ENCODE measurements around the gene SYTL3. TPM values are rescaled to one million over a fixed set of nuclear protein-coding genes. Genes with fewer than 3 reads are reported as not detected.

SYTL3 gene
- total and polyA plus RNA-seq, 2 experiments from 2014 or later = 0.07 TPM; not detected in 1

DNA sequence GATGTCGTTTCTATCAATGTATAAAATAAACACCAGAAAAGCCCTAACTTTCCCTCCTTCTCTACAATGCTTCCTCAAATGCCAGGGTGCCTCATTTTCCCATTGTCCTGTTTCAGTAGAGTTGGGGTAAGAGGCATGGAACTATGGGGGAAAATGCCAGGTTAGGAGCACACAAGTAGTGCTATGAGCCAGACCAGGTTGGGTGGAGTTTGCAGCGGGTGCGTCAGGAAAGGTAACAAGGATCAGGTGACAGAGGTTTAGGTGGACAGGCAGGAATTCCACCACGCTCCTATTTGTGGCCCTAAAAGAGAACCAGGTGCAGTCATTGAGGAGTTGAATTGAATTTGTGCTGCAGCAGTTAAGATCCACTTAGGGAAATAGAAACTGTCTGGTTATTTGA, 36.5 kb downstream of the SYTL3 start:
- peaks cover 12% of the 10 kb centered on the region for H3K4me1 Mint-ChIP-seq
- TF ChIP-seq JUNB (IDR thresholded peaks at IDR 0.05; ENCODE audit: unreplicated experiment) (no peak), NANOG (IDR thresholded peaks at IDR 0.05; ENCODE audit: borderline replicate concordance) (no peak), EZH2 (IDR thresholded peaks at IDR 0.05; ENCODE audit: low read depth, unreplicated experiment) (no peak), POLR2AphosphoS5 (IDR thresholded peaks at IDR 0.05; ENCODE audit: low read depth) (no peak), ZNF114 (CRISPR knock-in tag; IDR thresholded peaks at IDR 0.05) (no peak)
- TF ChIP-seq, protein P1, sequence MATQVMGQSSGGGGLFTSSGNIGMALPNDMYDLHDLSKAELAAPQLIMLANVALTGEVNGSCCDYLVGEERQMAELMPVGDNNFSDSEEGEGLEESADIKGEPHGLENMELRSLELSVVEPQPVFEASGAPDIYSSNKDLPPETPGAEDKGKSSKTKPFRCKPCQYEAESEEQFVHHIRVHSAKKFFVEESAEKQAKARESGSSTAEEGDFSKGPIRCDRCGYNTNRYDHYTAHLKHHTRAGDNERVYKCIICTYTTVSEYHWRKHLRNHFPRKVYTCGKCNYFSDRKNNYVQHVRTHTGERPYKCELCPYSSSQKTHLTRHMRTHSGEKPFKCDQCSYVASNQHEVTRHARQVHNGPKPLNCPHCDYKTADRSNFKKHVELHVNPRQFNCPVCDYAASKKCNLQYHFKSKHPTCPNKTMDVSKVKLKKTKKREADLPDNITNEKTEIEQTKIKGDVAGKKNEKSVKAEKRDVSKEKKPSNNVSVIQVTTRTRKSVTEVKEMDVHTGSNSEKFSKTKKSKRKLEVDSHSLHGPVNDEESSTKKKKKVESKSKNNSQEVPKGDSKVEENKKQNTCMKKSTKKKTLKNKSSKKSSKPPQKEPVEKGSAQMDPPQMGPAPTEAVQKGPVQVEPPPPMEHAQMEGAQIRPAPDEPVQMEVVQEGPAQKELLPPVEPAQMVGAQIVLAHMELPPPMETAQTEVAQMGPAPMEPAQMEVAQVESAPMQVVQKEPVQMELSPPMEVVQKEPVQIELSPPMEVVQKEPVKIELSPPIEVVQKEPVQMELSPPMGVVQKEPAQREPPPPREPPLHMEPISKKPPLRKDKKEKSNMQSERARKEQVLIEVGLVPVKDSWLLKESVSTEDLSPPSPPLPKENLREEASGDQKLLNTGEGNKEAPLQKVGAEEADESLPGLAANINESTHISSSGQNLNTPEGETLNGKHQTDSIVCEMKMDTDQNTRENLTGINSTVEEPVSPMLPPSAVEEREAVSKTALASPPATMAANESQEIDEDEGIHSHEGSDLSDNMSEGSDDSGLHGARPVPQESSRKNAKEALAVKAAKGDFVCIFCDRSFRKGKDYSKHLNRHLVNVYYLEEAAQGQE (IDR thresholded peaks at IDR 0.05; ENCODE audit: unreplicated experiment) = no peak
- TF ChIP-seq, protein P2, sequence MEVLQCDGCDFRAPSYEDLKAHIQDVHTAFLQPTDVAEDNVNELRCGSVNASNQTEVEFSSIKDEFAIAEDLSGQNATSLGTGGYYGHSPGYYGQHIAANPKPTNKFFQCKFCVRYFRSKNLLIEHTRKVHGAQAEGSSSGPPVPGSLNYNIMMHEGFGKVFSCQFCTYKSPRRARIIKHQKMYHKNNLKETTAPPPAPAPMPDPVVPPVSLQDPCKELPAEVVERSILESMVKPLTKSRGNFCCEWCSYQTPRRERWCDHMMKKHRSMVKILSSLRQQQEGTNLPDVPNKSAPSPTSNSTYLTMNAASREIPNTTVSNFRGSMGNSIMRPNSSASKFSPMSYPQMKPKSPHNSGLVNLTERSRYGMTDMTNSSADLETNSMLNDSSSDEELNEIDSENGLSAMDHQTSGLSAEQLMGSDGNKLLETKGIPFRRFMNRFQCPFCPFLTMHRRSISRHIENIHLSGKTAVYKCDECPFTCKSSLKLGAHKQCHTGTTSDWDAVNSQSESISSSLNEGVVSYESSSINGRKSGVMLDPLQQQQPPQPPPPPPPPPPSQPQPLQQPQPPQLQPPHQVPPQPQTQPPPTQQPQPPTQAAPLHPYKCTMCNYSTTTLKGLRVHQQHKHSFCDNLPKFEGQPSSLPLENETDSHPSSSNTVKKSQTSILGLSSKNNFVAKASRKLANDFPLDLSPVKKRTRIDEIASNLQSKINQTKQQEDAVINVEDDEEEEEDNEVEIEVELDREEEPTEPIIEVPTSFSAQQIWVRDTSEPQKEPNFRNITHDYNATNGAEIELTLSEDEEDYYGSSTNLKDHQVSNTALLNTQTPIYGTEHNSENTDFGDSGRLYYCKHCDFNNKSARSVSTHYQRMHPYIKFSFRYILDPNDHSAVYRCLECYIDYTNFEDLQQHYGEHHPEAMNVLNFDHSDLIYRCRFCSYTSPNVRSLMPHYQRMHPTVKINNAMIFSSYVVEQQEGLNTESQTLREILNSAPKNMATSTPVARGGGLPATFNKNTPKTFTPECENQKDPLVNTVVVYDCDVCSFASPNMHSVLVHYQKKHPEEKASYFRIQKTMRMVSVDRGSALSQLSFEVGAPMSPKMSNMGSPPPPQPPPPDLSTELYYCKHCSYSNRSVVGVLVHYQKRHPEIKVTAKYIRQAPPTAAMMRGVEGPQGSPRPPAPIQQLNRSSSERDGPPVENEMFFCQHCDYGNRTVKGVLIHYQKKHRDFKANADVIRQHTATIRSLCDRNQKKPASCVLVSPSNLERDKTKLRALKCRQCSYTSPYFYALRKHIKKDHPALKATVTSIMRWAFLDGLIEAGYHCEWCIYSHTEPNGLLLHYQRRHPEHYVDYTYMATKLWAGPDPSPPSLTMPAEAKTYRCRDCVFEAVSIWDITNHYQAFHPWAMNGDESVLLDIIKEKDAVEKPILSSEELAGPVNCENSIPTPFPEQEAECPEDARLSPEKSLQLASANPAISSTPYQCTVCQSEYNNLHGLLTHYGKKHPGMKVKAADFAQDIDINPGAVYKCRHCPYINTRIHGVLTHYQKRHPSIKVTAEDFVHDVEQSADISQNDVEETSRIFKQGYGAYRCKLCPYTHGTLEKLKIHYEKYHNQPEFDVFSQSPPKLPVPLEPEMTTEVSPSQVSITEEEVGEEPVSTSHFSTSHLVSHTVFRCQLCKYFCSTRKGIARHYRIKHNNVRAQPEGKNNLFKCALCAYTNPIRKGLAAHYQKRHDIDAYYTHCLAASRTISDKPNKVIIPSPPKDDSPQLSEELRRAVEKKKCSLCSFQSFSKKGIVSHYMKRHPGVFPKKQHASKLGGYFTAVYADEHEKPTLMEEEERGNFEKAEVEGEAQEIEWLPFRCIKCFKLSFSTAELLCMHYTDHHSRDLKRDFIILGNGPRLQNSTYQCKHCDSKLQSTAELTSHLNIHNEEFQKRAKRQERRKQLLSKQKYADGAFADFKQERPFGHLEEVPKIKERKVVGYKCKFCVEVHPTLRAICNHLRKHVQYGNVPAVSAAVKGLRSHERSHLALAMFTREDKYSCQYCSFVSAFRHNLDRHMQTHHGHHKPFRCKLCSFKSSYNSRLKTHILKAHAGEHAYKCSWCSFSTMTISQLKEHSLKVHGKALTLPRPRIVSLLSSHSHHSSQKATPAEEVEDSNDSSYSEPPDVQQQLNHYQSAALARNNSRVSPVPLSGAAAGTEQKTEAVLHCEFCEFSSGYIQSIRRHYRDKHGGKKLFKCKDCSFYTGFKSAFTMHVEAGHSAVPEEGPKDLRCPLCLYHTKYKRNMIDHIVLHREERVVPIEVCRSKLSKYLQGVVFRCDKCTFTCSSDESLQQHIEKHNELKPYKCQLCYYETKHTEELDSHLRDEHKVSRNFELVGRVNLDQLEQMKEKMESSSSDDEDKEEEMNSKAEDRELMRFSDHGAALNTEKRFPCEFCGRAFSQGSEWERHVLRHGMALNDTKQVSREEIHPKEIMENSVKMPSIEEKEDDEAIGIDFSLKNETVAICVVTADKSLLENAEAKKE (CRISPR knock-in tag; IDR thresholded peaks at IDR 0.05) = no peak
- TF ChIP-seq, protein P3, sequence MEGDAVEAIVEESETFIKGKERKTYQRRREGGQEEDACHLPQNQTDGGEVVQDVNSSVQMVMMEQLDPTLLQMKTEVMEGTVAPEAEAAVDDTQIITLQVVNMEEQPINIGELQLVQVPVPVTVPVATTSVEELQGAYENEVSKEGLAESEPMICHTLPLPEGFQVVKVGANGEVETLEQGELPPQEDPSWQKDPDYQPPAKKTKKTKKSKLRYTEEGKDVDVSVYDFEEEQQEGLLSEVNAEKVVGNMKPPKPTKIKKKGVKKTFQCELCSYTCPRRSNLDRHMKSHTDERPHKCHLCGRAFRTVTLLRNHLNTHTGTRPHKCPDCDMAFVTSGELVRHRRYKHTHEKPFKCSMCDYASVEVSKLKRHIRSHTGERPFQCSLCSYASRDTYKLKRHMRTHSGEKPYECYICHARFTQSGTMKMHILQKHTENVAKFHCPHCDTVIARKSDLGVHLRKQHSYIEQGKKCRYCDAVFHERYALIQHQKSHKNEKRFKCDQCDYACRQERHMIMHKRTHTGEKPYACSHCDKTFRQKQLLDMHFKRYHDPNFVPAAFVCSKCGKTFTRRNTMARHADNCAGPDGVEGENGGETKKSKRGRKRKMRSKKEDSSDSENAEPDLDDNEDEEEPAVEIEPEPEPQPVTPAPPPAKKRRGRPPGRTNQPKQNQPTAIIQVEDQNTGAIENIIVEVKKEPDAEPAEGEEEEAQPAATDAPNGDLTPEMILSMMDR (conservative IDR thresholded peaks at IDR 0.05; ENCODE audit: low read depth in 2 of 2) = no peak
- Histone ChIP-seq H3K9me2 (ENCODE audit: insufficient read depth) (no peaks in the 10 kb centered on the region), H3K27ac (ENCODE audit: low read depth) (no peak overlapping the region), H3K4me3 (no peak overlapping the region), H3K79me2 (replicated peaks; ENCODE audit: insufficient read depth) (no peaks in the 10 kb centered on the region), H3K4me2 (no peak overlapping the region), H3K27me3 (ENCODE audit: insufficient read depth) (no peaks in the 10 kb centered on the region), H3K4me1 (ENCODE audit: insufficient read depth) (no peaks in the 10 kb centered on the region; the same call in 1 of the 2 replicates), H2AFZ (peak overlapping the region; percentile 21; the same call in 1 of the 2 replicates), H3K36me3 (ENCODE audit: insufficient read depth) (no peaks in the 10 kb centered on the region), H3F3A (replicated peaks; ENCODE audit: low read depth) (no peaks in the 10 kb centered on the region), H4K20me1 (replicated peaks; ENCODE audit: insufficient read depth) (no peaks in the 10 kb centered on the region)
- DNase-seq (ENCODE audit: low spot score) = peak; percentile 42
- no peaks in the 10 kb centered on the region for H3K36me3 Mint-ChIP-seq (ENCODE audit: low read depth)
- H3K27me3 Mint-ChIP-seq (ENCODE audit: insufficient read depth, low read depth, poor library complexity) = peaks cover 3% of the 10 kb centered on the region
- no peak overlapping the region for H3K27ac Mint-ChIP-seq
- peak; percentile 77 for ATAC-seq
- H3K9me3 Mint-ChIP-seq = no peaks in the 10 kb centered on the region
- H3K4me3 Mint-ChIP-seq = no peak overlapping the region
